Liver (tissue), 3 donors: Measurements from ENCODE around the gene SLC25A26.

Experiments used
- FOXA1 ChIP-seq: IDR thresholded peaks from 2 replicates; pipeline ENCODE4 v1.6.1; 2016; ENCODE audit warnings: antibody characterized with exemption
- GABPA ChIP-seq, 2 donors: IDR thresholded peaks in 1 of 2; conservative IDR thresholded peaks in 1 of 2; 2 replicates each; pipeline ENCODE4 v1.6.1; 2016; ENCODE audit warnings: antibody characterized with exemption in 2 of 2, mild to moderate bottlenecking in 1 of 2, moderate library complexity in 1 of 2
- HNF4G ChIP-seq: IDR thresholded peaks from 2 replicates; pipeline ENCODE4 v1.6.1; 2016; ENCODE audit warnings: antibody characterized with exemption
- RAD21 ChIP-seq, 2 donors: IDR thresholded peaks; 2 replicates each; pipeline ENCODE4 v1.6.1; 2016; ENCODE audit warnings: antibody characterized with exemption in 2 of 2, mild to moderate bottlenecking in 2 of 2
- SP1 ChIP-seq: IDR thresholded peaks from 2 replicates; pipeline ENCODE4 v1.6.1; 2018; ENCODE audit warnings: antibody characterized with exemption, mild to moderate bottlenecking
- TF ChIP-seq, protein P1 (sequence below): IDR thresholded peaks from 2 replicates; pipeline ENCODE4 v1.6.1; 2016; ENCODE audit warnings: antibody characterized with exemption
- TF ChIP-seq, protein P2 (sequence below): fragments of 150-350 bp; IDR thresholded peaks from 2 replicates; pipeline ENCODE4 v1.5.1; 2017; ENCODE audit warnings: improper control_type of control experiment, low read depth, low read length; ENCODE audit not compliant: missing input control
- TF ChIP-seq, protein P3 (sequence below): IDR thresholded peaks from 2 replicates; pipeline ENCODE4 v1.6.1; 2016; ENCODE audit warnings: antibody characterized with exemption, mild to moderate bottlenecking
- TF ChIP-seq, protein P4 (sequence below): IDR thresholded peaks from 2 replicates; pipeline ENCODE4 v1.6.1; 2016; ENCODE audit warnings: antibody characterized with exemption
- TF ChIP-seq, protein P5 (sequence below): IDR thresholded peaks from 2 replicates; pipeline ENCODE4 v1.6.1; 2016; ENCODE audit warnings: antibody characterized with exemption
- donor health status: healthy.
- donor health status: healthy.

DNA sequence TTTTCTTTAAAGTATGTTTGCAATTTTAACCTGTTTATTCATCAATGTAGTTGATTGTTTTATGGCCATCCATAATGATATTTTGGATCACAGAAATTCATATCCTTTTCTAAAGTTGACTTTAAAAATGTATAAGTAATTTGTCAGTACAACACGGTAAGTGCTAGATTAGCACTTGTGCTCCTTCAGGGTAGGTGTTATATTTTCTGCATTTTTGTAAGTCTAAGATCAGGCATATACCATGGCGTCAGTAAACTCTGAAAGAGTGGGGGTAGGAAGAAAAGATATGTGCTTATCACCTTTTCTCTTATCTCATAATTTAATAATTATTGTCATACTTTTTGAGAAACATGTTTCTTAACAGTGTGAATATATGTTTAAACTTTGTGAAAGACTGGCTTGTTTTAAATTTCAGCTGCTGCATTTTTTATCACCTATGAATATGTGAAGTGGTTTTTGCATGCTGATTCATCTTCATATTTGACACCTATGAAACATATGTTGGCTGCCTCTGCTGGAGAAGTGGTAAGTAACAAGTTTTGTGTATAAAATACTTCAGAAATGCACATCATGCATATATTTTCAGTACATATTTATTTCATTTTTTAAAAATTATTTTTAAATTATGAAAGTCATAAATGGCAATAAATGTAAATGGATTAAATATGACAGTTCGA lies 22.1 kb downstream of the SLC25A26 start:
- TF ChIP-seq, protein P1, sequence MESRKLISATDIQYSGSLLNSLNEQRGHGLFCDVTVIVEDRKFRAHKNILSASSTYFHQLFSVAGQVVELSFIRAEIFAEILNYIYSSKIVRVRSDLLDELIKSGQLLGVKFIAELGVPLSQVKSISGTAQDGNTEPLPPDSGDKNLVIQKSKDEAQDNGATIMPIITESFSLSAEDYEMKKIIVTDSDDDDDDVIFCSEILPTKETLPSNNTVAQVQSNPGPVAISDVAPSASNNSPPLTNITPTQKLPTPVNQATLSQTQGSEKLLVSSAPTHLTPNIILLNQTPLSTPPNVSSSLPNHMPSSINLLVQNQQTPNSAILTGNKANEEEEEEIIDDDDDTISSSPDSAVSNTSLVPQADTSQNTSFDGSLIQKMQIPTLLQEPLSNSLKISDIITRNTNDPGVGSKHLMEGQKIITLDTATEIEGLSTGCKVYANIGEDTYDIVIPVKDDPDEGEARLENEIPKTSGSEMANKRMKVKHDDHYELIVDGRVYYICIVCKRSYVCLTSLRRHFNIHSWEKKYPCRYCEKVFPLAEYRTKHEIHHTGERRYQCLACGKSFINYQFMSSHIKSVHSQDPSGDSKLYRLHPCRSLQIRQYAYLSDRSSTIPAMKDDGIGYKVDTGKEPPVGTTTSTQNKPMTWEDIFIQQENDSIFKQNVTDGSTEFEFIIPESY: no peak
- TF ChIP-seq, protein P2, sequence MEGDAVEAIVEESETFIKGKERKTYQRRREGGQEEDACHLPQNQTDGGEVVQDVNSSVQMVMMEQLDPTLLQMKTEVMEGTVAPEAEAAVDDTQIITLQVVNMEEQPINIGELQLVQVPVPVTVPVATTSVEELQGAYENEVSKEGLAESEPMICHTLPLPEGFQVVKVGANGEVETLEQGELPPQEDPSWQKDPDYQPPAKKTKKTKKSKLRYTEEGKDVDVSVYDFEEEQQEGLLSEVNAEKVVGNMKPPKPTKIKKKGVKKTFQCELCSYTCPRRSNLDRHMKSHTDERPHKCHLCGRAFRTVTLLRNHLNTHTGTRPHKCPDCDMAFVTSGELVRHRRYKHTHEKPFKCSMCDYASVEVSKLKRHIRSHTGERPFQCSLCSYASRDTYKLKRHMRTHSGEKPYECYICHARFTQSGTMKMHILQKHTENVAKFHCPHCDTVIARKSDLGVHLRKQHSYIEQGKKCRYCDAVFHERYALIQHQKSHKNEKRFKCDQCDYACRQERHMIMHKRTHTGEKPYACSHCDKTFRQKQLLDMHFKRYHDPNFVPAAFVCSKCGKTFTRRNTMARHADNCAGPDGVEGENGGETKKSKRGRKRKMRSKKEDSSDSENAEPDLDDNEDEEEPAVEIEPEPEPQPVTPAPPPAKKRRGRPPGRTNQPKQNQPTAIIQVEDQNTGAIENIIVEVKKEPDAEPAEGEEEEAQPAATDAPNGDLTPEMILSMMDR: no peak
- TF ChIP-seq SP1 (no peak), RAD21 (IDR thresholded peaks at IDR 0.05) (no peak), HNF4G (no peak), FOXA1 (no peak), GABPA (IDR thresholded peaks at IDR 0.05 in 1 of 2, conservative IDR thresholded peaks at IDR 0.05 in 1 of 2) (no peak)
- TF ChIP-seq, protein P3, sequence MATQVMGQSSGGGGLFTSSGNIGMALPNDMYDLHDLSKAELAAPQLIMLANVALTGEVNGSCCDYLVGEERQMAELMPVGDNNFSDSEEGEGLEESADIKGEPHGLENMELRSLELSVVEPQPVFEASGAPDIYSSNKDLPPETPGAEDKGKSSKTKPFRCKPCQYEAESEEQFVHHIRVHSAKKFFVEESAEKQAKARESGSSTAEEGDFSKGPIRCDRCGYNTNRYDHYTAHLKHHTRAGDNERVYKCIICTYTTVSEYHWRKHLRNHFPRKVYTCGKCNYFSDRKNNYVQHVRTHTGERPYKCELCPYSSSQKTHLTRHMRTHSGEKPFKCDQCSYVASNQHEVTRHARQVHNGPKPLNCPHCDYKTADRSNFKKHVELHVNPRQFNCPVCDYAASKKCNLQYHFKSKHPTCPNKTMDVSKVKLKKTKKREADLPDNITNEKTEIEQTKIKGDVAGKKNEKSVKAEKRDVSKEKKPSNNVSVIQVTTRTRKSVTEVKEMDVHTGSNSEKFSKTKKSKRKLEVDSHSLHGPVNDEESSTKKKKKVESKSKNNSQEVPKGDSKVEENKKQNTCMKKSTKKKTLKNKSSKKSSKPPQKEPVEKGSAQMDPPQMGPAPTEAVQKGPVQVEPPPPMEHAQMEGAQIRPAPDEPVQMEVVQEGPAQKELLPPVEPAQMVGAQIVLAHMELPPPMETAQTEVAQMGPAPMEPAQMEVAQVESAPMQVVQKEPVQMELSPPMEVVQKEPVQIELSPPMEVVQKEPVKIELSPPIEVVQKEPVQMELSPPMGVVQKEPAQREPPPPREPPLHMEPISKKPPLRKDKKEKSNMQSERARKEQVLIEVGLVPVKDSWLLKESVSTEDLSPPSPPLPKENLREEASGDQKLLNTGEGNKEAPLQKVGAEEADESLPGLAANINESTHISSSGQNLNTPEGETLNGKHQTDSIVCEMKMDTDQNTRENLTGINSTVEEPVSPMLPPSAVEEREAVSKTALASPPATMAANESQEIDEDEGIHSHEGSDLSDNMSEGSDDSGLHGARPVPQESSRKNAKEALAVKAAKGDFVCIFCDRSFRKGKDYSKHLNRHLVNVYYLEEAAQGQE: no peak
- TF ChIP-seq, protein P4, sequence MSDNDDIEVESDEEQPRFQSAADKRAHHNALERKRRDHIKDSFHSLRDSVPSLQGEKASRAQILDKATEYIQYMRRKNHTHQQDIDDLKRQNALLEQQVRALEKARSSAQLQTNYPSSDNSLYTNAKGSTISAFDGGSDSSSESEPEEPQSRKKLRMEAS: no peak
- TF ChIP-seq, protein P5, sequence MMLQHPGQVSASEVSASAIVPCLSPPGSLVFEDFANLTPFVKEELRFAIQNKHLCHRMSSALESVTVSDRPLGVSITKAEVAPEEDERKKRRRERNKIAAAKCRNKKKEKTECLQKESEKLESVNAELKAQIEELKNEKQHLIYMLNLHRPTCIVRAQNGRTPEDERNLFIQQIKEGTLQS: no peak
